PC-9 (cell line): Measurements from ENCODE around the gene COL18A1.

Experiments used
- CTCF ChIP-seq: fragments of 200-600 bp; sonication (generic); conservative IDR thresholded peaks from 2 replicates; pipeline ENCODE4 v1.6.1; 2017; ENCODE audit warnings: mixed run types, antibody characterized with exemption, mild to moderate bottlenecking, moderate library complexity
- EZH2 ChIP-seq: fragments of 200-600 bp; sonication (generic); IDR thresholded peaks from 2 replicates; pipeline ENCODE4 v1.8.0; 2017; ENCODE audit warnings: antibody characterized with exemption, low read depth

GRCh38 chr21:45457832-45458172, 52.8 kb downstream of the COL18A1 start:
- TF ChIP-seq CTCF (no peak), EZH2 (no peak)
